Activated CD4-positive, alpha-beta memory T cell treated with anti-CD3 and anti-CD28 coated beads, Interleukin-2, amount 10 ng/mL, durations not matched to agents 7 days and 5 days (primary cell): Measurements from ENCODE around the gene TIAM2. TPM values are rescaled to one million over a fixed set of nuclear protein-coding genes. Genes with fewer than 3 reads are reported as not detected.

Experiments
- CTCF ChIA-PET: fragments of 350-600 bp; sonication (Branson Sonifier 250); formaldehyde crosslinking; loops from one replicate; lab custom pipeline; 2021; ENCODE audit warnings: antibody characterized with exemption, inconsistent platforms; lab: Charles Lee
- POLR2A ChIA-PET: fragments of 350-600 bp; sonication (Branson Sonifier 250); formaldehyde crosslinking; loops from one replicate; lab custom pipeline; 2021; ENCODE audit warnings: antibody characterized with exemption; lab: Charles Lee
- DNase-seq: peaks from one replicate; pipeline ENCODE4 v3.0.0-alpha.2; 2020
- H3K27ac Mint-ChIP-seq: one replicate; pipeline ENCODE4 v1.8.0; 2021; ENCODE audit warnings: mild to moderate bottlenecking, mixed read lengths
- H3K27me3 Mint-ChIP-seq: one replicate; pipeline ENCODE4 v1.8.0; 2021; ENCODE audit warnings: mixed read lengths
- H3K36me3 Mint-ChIP-seq: one replicate; pipeline ENCODE4 v1.8.0; 2021; ENCODE audit warnings: low read depth, mixed read lengths
- H3K4me1 Mint-ChIP-seq: one replicate; pipeline ENCODE4 v1.8.0; 2021; ENCODE audit warnings: mixed read lengths
- H3K4me3 Mint-ChIP-seq: one replicate; pipeline ENCODE4 v1.8.0; 2021; ENCODE audit warnings: mild to moderate bottlenecking, mixed read lengths
- H3K9me3 Mint-ChIP-seq: one replicate; pipeline ENCODE4 v1.8.0; 2021; ENCODE audit warnings: mixed read lengths
- total RNA-seq, 2 experiments: library from RNA; stranded (reverse); gene quantifications; one replicate each; pipeline ENCODE4 v1.2.3, GENCODE V29; 2021

Gene TIAM2
- total RNA-seq, 2 experiments from 2014 or later: 6.1 to 8.3 TPM

DNA sequence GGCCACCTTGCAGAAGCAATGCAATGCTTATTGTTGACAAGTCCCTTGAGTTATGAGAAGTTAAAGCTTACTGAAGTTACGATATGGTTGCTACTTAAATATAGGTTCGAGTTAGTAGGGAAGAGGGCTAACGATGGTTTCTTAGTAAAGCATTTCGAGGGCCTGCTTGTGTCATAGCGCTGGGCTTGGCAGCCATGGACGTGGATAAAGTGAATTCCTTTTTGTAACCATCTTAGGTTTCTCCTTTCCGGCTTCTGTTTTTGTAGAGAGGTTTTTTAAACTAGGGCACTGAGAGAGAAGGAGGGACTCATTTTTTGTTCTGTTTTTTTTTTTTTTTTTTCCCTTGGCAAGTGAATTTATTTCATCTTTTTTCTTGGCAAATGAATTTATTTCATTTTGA is 27.6 kb downstream of the TIAM2 start:
- CTCF ChIA-PET: no interaction called here
- POLR2A ChIA-PET: no interaction called here

DNA sequence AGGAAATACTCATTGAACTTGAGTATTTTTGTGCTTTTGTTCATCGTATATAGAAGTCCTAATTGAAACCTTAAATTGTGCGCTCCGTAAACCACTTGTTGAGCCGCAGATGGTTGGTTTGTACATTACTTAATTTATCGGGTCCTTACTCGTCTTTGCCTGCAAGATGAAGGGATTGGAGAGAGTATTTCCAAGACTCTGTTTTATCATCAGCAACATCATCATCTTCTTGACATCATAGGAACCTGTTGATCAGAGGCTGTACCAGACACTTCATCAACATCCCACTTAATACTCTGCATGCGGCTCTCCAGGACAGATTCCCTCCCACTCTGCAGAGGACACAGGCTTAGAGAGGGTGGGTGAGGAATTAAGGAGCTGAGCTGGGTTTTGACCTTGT is 28.6 kb downstream of the TIAM2 start:
- ChIA-PET POLR2A (no interaction called here), CTCF (no interaction called here)
- no peak for DNase-seq
- Mint-ChIP-seq H3K27me3 (no peaks in the 10 kb centered on the region), H3K4me3 (no peak overlapping the region), H3K27ac (no peak overlapping the region), H3K4me1 (no peaks in the 10 kb centered on the region), H3K36me3 (no peaks in the 10 kb centered on the region), H3K9me3 (no peaks in the 10 kb centered on the region)

More for the DNA sequence above, 27.6 kb downstream of the TIAM2 start:
- Mint-ChIP-seq H3K4me3 (no peak overlapping the region), H3K4me1 (no peaks in the 10 kb centered on the region), H3K27me3 (no peaks in the 10 kb centered on the region), H3K9me3 (no peaks in the 10 kb centered on the region), H3K36me3 (no peaks in the 10 kb centered on the region), H3K27ac (no peak overlapping the region)
- DNase-seq: no peak

DNA sequence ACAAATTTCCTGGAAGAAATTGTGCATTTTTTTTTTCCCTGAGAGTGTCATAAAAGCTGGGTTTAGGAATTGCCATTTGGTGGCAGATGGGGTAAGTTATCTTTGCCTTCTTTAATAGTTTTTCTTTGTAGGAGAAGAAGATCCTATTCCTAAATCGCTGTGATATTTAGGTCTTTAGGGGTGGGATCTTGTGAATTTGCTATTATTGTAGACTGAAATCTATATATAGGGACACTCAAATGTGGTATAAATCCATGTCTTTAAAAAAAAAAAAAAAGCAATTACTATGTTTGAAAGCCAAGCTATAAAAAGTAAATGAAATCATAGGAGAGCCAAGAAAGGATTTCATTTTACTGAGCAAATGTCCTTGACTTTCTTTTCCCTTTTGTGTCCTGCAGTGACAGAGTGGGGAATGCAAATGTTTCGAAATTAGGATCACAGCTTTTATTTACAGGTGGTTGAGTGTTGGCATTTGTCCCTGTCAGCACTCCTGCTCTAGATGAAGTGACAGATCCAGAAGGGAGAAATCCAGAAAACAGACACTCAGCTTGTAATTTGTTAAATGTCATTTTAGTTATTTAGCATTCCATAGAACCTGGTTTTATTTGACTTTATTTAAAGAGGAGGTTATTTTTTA is 29.4 kb downstream of the TIAM2 start:
- Mint-ChIP-seq H3K4me3 (no peak overlapping the region), H3K27ac (no peak overlapping the region), H3K9me3 (no peaks in the 10 kb centered on the region), H3K27me3 (no peaks in the 10 kb centered on the region), H3K36me3 (no peaks in the 10 kb centered on the region), H3K4me1 (no peaks in the 10 kb centered on the region)
- CTCF ChIA-PET: interaction anchor here (1.2 kb wide), 1 partner anchor 153 kb away, joined by 3 read pairs; no protein-coding TSS in a partner anchor
- POLR2A ChIA-PET: no interaction called here
- no peak for DNase-seq

DNA sequence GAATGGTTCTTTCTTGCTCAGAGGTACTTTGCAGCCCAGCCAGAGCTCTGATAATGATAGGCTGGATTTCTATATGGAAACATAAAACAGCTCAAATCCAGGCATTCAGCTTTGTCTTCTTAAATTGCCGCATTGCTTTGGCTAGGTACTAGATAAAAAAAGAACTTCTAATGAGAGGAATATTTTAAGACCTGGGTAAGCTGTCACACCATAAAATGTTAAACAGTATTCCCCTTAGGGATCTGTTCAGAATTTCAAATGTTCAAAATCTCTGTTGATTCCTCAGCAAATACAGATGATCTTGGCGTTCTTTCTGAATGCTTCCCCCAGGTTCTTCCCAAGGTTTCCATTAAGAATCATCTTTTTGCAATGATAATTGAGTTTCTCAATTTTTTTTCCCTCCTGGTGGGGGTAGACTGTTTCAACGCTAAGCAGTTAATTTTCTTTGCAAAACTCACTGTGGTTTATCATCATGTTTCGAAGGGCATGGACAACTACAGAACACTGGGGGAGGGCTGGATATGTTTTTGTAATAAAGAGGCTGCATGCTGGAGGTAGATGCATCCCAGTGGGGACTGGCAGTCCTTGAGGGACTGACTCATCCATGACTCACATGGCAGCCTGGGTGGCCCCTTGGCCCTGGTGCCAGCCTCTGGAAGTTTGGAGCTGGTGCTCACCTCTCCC is 31.0 kb downstream of the TIAM2 start:
- no peak for DNase-seq
- CTCF ChIA-PET: no interaction called here
- no peaks in the 10 kb centered on the region for H3K4me1 Mint-ChIP-seq

DNA sequence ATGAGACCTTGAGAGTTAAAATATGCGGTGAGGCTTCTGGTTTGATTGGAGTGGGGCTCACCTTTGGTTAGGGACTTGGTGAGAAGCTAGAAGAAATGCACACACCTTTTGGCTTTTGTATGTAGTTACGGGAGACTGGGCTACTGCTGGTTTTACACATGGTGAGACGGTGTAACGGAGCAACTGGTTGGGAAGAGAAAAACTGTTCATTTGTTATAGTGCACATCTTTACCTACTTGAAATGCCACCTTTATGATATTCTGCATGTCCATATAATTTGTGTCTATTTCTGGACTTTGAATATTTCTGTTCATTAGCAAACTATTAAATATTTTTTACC is 31.6 kb downstream of the TIAM2 start:
- no peak for DNase-seq
- ChIA-PET POLR2A (no interaction called here), CTCF (no interaction called here)
- H3K27ac Mint-ChIP-seq: no peak overlapping the region
- H3K4me3 Mint-ChIP-seq: no peak overlapping the region
- H3K27me3 Mint-ChIP-seq: no peaks in the 10 kb centered on the region
- no peaks in the 10 kb centered on the region for H3K4me1 Mint-ChIP-seq
- no peaks in the 10 kb centered on the region for H3K9me3 Mint-ChIP-seq
- H3K36me3 Mint-ChIP-seq: no peaks in the 10 kb centered on the region

More for the DNA sequence above, 31.0 kb downstream of the TIAM2 start:
- no peak overlapping the region for H3K4me3 Mint-ChIP-seq
- POLR2A ChIA-PET: no interaction called here
- no peaks in the 10 kb centered on the region for H3K36me3 Mint-ChIP-seq
- H3K9me3 Mint-ChIP-seq: no peaks in the 10 kb centered on the region
- no peaks in the 10 kb centered on the region for H3K27me3 Mint-ChIP-seq
- H3K27ac Mint-ChIP-seq: no peak overlapping the region

DNA sequence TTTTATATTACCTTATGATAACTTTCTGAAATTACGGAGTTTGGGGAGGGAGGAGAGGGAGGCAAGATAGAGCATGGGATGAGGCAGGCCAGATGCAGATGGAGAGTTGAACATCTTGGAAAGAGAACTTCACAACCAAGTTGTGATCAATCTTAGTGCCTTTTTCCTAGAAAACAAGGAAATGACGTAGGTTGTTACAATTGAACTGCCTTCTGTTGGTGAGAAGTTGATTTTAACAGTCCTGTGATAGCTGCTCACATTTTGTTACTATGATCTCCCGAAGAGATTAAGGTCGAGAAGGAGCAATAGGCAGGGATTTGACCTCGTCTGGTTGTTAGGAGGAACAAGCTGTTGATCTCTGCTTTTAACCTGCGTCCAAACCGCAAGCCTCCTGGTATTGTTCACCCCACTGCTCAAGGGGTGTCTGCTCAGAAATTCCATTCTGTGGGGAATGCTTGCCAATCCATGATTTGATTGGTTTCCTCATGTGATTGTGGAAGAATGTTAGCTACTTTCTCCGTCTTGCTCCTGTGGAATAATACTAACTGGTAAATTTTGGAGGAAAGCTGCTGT is 35.1 kb downstream of the TIAM2 start:
- H3K4me1 Mint-ChIP-seq: no peaks in the 10 kb centered on the region
- no peaks in the 10 kb centered on the region for H3K9me3 Mint-ChIP-seq
- no peak overlapping the region for H3K4me3 Mint-ChIP-seq
- ChIA-PET POLR2A (no interaction called here), CTCF (no interaction called here)
- H3K36me3 Mint-ChIP-seq: no peaks in the 10 kb centered on the region
- no peaks in the 10 kb centered on the region for H3K27me3 Mint-ChIP-seq
- no peak overlapping the region for H3K27ac Mint-ChIP-seq
- no peak for DNase-seq

DNA sequence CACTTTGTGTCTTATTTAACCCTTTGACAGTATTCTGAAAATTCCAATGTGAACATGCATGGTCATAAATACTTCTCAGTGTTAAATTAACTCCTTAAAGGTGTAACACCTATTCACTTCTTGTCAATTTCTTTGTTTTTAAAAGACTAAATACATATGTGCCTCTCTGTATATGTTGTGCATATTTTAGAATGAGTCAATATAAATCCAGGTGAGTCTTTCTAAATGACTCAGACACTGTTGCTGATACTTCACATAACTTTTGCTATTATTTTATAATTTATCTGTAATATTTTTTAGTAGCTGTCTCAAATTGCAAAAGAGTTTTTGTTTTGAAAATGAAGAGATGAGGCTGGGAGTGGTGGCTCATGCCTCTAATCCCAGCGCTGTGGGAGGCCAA is 36.0 kb downstream of the TIAM2 start:
- no peak for DNase-seq
- Mint-ChIP-seq H3K36me3 (no peaks in the 10 kb centered on the region), H3K9me3 (no peaks in the 10 kb centered on the region), H3K4me1 (no peaks in the 10 kb centered on the region), H3K27ac (no peak overlapping the region), H3K4me3 (no peak overlapping the region), H3K27me3 (no peaks in the 10 kb centered on the region)
- CTCF ChIA-PET: interaction anchor here (0.5 to 1.0 kb wide), 2 partner anchors 41 to 49 kb away, joined by 3 read pairs; no protein-coding TSS in a partner anchor
- POLR2A ChIA-PET: no interaction called here

DNA sequence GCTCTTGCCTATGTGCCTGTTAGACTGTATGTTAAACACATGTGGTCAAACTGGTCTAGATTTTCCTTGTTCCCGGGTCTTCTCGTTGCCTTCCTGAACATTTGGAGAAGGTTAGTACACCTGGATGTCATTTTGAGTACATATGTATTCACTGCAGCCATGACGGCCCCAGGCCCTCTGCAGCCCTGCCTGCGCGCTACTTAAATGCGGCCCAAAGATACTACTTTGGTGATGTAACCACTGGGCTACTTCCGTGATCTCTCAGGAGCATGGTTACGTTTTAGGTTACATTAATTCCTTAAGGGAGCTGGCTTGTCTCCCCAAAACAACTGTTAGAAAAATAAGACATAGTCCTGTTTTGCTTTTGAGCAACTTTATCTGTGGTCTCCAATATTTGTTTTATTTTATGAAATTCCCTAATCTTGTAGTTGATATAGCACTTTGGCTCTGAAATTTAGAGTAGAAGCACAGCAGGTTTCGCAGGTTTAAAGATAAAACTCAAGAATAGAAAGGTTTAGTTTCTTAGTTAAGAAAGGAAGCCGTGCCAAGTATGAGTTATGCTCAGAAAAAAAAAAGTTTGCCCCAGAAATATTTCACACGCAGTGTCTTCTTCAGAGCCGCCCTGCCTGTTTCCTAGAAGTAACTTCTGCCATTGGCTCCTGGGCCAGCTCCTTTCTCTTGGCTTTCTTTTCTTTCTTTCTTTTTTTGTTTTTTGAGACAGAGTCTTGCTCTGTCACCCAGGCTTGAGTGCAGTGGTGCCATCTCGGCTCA is 38.1 kb downstream of the TIAM2 start:
- Mint-ChIP-seq H3K9me3 (no peaks in the 10 kb centered on the region), H3K36me3 (no peaks in the 10 kb centered on the region), H3K4me3 (no peak overlapping the region), H3K4me1 (peaks cover 6% of the 10 kb centered on the region), H3K27ac (no peak overlapping the region), H3K27me3 (no peaks in the 10 kb centered on the region)
- no peak for DNase-seq
- POLR2A ChIA-PET: no interaction called here
- CTCF ChIA-PET: no interaction called here

DNA sequence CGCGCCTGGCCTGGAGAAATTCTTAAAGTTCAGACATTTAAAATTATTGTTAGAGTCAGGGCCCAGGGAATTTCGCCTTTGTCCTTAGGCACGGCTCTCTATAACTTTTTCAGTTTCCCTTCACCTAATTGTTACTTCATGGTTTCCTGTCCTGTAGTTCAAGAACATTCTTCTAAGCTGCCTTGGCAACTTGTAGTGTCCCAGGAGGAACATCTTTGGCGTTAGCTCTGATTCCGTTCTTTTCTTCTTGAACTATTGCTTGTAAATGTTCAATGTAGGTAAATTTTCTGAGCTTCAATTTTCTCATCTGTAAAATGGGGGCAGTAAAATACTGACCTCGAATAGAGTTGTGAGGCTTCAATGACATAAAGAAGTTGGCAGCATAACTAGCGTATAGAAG is 41.8 kb downstream of the TIAM2 start:
- H3K27ac Mint-ChIP-seq: no peak overlapping the region
- CTCF ChIA-PET: no interaction called here
- H3K27me3 Mint-ChIP-seq: no peaks in the 10 kb centered on the region
- POLR2A ChIA-PET: no interaction called here
- no peaks in the 10 kb centered on the region for H3K9me3 Mint-ChIP-seq
- no peak for DNase-seq
- peaks cover 6% of the 10 kb centered on the region for H3K4me1 Mint-ChIP-seq
- H3K36me3 Mint-ChIP-seq: no peaks in the 10 kb centered on the region
- H3K4me3 Mint-ChIP-seq: no peak overlapping the region

DNA sequence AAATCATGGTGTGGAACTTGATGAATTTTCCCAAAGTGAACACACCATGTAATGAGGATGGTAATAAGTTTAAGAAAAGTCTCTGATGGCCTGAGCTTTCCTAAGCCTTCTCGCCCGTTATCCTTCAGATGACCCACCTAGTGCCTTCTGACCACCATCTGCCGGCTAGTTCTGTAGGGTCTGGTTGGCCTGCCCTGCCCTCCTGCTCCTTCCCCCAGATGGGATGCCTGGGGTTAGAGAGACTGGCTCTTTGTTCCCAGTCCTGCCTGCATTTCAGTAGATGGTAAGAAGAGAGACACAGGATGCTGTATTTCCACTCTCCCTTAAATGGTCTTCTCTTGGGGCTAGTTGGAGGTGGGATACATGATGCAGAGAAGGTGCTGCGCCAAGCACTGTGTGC is 43.0 kb downstream of the TIAM2 start:
- no peak for DNase-seq
- ChIA-PET POLR2A (no interaction called here), CTCF (no interaction called here)
- Mint-ChIP-seq H3K36me3 (no peaks in the 10 kb centered on the region), H3K4me3 (no peak overlapping the region), H3K9me3 (no peaks in the 10 kb centered on the region), H3K4me1 (peaks cover 6% of the 10 kb centered on the region), H3K27ac (no peak overlapping the region), H3K27me3 (no peaks in the 10 kb centered on the region)

DNA sequence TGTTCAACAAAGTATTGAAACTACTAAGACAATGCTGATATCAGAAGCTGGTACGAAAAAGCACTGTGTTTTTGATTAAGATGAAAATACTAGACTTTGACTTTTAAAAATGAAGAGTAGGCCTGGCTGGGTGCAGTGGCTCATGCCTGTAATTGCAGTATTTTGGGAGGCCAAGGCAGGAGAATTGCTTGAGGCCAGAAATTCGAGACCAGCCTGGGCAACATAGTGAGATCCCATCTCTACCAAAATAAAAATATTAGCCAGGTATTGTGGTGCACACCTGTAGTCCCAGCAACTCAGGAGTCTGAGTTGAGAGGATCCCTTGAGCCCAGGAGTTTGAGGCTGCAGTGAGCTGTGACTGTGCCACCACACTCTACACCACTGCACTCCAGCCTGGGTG is 43.4 kb downstream of the TIAM2 start:
- no peak for DNase-seq
- ChIA-PET POLR2A (no interaction called here), CTCF (no interaction called here)
- no peak overlapping the region for H3K4me3 Mint-ChIP-seq
- peaks cover 6% of the 10 kb centered on the region for H3K4me1 Mint-ChIP-seq
- no peaks in the 10 kb centered on the region for H3K9me3 Mint-ChIP-seq
- H3K36me3 Mint-ChIP-seq: no peaks in the 10 kb centered on the region
- no peak overlapping the region for H3K27ac Mint-ChIP-seq
- H3K27me3 Mint-ChIP-seq: no peaks in the 10 kb centered on the region

DNA sequence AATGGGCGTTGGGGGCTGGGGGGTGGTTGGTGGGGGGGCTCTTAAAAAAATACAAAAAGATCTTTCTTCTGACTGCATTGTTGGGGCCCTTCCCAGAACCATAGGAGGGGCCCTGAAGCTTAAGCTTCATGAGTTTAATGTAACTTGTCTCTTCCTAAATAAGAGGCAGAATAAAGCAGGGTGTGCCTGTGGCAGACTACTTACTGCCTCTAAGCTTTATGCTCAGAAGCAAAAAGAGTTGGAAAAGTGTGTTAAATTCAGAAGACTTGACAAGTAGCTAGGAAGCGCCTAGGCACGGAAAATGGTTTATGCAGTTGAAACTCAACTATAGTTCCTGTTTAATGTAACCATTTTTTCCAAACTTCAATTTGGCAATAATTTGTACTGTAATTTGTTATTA is 44.5 kb downstream of the TIAM2 start:
- no peak for DNase-seq
- CTCF ChIA-PET: no interaction called here
- Mint-ChIP-seq H3K4me3 (no peak overlapping the region), H3K36me3 (no peaks in the 10 kb centered on the region), H3K9me3 (no peaks in the 10 kb centered on the region), H3K4me1 (peaks cover 6% of the 10 kb centered on the region), H3K27ac (no peak overlapping the region), H3K27me3 (no peaks in the 10 kb centered on the region)
- POLR2A ChIA-PET: no interaction called here

DNA sequence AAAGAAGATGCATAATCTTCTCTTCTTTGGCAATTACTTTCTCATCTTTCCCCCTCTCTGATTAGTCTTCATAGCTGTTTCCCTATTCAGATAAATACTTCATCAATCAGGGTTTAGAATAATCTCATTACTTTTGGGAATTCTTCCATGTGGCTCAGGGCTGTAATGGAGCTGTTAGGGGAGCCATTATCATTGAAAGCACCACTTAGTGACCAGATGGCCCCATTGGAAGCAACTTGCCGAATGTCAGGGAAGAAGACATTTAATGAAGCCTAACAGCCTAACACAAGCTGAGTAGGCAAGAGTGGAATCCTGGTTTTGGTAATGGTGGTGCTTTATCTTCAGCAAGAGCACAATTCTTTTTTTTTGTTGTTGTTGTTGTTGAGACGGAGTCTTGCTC is 45.0 kb downstream of the TIAM2 start:
- Mint-ChIP-seq H3K27me3 (no peaks in the 10 kb centered on the region), H3K36me3 (no peaks in the 10 kb centered on the region), H3K4me3 (no peak overlapping the region), H3K4me1 (peaks cover 6% of the 10 kb centered on the region), H3K9me3 (no peaks in the 10 kb centered on the region), H3K27ac (no peak overlapping the region)
- ChIA-PET CTCF (no interaction called here), POLR2A (interaction anchor here (1.3 kb wide), 1 partner anchor 10 kb away, joined by 3 read pairs; no protein-coding TSS in a partner anchor)
- DNase-seq: no peak
